ENCODE results near the gene NKG7. TPM values are rescaled to one million over a fixed set of nuclear protein-coding genes. Genes with fewer than 3 reads are reported as not detected.

NKG7 gene
- total and polyA plus RNA-seq, 2 experiments from 2014 or later = not detected

- TF ChIP-seq ZNF331 (CRISPR knock-in tag; IDR thresholded peaks at IDR 0.05; ENCODE audit: low read depth) = no peak
- TF ChIP-seq ZNF114 (CRISPR knock-in tag; IDR thresholded peaks at IDR 0.05) = no peak
- TF ChIP-seq CTCF (conservative IDR thresholded peaks at IDR 0.05; ENCODE audit: low read depth in 2 of 2) = peak in 1 of 2 experiments; percentile 36; a peak in 2 of 4 replicates
- no peak for TF ChIP-seq JUNB (IDR thresholded peaks at IDR 0.05; ENCODE audit: unreplicated experiment)
- peak; percentile 74 for TF ChIP-seq POLR2AphosphoS5 (IDR thresholded peaks at IDR 0.05; ENCODE audit: low read depth)
- peak; percentile 19; the same call in 1 of the 2 replicates for TF ChIP-seq ETS1 (IDR thresholded peaks at IDR 0.05)
- TF ChIP-seq REST (IDR thresholded peaks at IDR 0.05; ENCODE audit: unreplicated experiment) = peak; percentile 22
- TF ChIP-seq CREB1 (CRISPR knock-in tag; IDR thresholded peaks at IDR 0.05; ENCODE audit: low read depth) = peak; percentile 41; the same call in 1 of the 2 replicates
- no peak for TF ChIP-seq EZH2phosphoT487 (IDR thresholded peaks at IDR 0.05; ENCODE audit: unreplicated experiment)
- TF ChIP-seq EZH2 (IDR thresholded peaks at IDR 0.05; ENCODE audit: low read depth, unreplicated experiment) = no peak
- Mint-ChIP-seq H3K36me3 (ENCODE audit: low read depth) (peaks cover 7% of the 10 kb centered on the region), H3K27me3 (ENCODE audit: insufficient read depth, low read depth, poor library complexity) (peaks cover 24% of the 10 kb centered on the region), H3K9me3 (no peaks in the 10 kb centered on the region), H3K4me1 (peaks cover 28% of the 10 kb centered on the region), H3K27ac (peak overlapping the region; percentile 96), H3K4me3 (peak overlapping the region; percentile 88)
- Histone ChIP-seq H3F3A (replicated peaks; ENCODE audit: low read depth) (no peaks in the 10 kb centered on the region), H3K4me2 (peak overlapping the region; percentile 88), H3K27ac (ENCODE audit: low read depth) (peak overlapping the region; percentile 71), H3K27me3 (ENCODE audit: insufficient read depth) (peaks cover 16% of the 10 kb centered on the region), H3K4me3 (peak overlapping the region; percentile 62), H2AFZ (peak overlapping the region; percentile 77), H4K20me1 (replicated peaks; ENCODE audit: insufficient read depth) (no peaks in the 10 kb centered on the region), H3K36me3 (ENCODE audit: insufficient read depth) (no peaks in the 10 kb centered on the region), H3K9me2 (ENCODE audit: insufficient read depth) (no peaks in the 10 kb centered on the region), H3K4me1 (ENCODE audit: insufficient read depth) (peaks cover 24% of the 10 kb centered on the region), H3K79me2 (replicated peaks; ENCODE audit: insufficient read depth) (no peaks in the 10 kb centered on the region)
- DNase-seq (ENCODE audit: low spot score) = peak; percentile 99
- ATAC-seq = peak; percentile 77
Observed at GRCh38 chr19:51339687-51340656, 32.5 kb downstream of the NKG7 start.
